ENCODE results near the gene FKBP3.
"Not testable (repeated sequence)": the region's sequence is repeated elsewhere in the genome, so short reads cannot be mapped to it uniquely, and the experiment has no call there.

DNA sequence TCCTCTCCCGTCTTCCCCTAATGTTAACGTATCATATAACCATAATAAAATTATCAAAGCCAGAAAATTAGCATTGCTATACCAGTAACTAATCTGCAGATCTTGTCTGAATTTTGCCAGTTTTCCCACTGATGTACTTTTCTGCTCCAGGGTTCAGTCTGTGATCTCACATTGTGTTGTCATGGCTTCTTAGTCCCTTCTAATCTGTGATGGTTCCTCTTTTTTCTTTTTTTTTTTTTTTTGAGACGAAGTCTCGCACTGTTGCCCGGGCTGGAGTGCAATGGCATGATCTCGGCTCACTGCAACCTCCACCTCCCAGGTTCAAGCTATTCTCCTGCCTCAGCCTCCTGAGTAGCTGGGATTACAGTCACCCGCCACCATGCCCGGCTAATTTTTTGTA is 7.8 kb upstream of the FKBP3 start:
- TF ChIP-seq, protein P1, sequence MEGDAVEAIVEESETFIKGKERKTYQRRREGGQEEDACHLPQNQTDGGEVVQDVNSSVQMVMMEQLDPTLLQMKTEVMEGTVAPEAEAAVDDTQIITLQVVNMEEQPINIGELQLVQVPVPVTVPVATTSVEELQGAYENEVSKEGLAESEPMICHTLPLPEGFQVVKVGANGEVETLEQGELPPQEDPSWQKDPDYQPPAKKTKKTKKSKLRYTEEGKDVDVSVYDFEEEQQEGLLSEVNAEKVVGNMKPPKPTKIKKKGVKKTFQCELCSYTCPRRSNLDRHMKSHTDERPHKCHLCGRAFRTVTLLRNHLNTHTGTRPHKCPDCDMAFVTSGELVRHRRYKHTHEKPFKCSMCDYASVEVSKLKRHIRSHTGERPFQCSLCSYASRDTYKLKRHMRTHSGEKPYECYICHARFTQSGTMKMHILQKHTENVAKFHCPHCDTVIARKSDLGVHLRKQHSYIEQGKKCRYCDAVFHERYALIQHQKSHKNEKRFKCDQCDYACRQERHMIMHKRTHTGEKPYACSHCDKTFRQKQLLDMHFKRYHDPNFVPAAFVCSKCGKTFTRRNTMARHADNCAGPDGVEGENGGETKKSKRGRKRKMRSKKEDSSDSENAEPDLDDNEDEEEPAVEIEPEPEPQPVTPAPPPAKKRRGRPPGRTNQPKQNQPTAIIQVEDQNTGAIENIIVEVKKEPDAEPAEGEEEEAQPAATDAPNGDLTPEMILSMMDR (IDR thresholded peaks at IDR 0.05): not testable (repeated sequence)
- TF ChIP-seq EP300, POLR2A (IDR thresholded peaks at IDR 0.05): not testable (repeated sequence)
